HepG2 (cell line): ENCODE measurements around the gene ADCY7.

Source experiments
- CAMTA2 ChIP-seq: sonication (generic); formaldehyde crosslinking; IDR thresholded peaks from 2 replicates; pipeline ENCODE4 v1.4.0; 2020; ENCODE audit warnings: mild to moderate bottlenecking, missing genetic modification reagents, borderline replicate concordance
- CTCF ChIP-seq: sonication (generic); formaldehyde crosslinking; IDR thresholded peaks from 2 replicates; pipeline ENCODE4 v1.5.0; 2020; ENCODE audit warnings: mild to moderate bottlenecking, missing genetic modification reagents, moderate library complexity
- POLR2A ChIP-seq, 2 experiments: IDR thresholded peaks; 2 replicates each; pipeline ENCODE4 v1.6.1; 2011; ENCODE audit warnings: low read depth in 2 of 2, low read length in 2 of 2, mild to moderate bottlenecking in 1 of 2, moderate library complexity in 1 of 2; ENCODE audit not compliant: insufficient read depth in 1 of 2
- SMAD1 ChIP-seq: sonication (generic); formaldehyde crosslinking; IDR thresholded peaks from 2 replicates; pipeline ENCODE4 v1.4.0; 2020; ENCODE audit warnings: missing genetic modification reagents, low read depth, mild to moderate bottlenecking, borderline replicate concordance
- ZNF17 ChIP-seq: sonication (generic); formaldehyde crosslinking; IDR thresholded peaks from 2 replicates; pipeline ENCODE4 v1.5.0; 2020; ENCODE audit warnings: mild to moderate bottlenecking, missing genetic modification reagents
- ZNF383 ChIP-seq: sonication (generic); formaldehyde crosslinking; IDR thresholded peaks from 2 replicates; pipeline ENCODE4 v1.4.0; 2020; ENCODE audit warnings: missing genetic modification reagents, mild to moderate bottlenecking, borderline replicate concordance
- ZNF570 ChIP-seq: sonication (generic); formaldehyde crosslinking; IDR thresholded peaks from 2 replicates; pipeline ENCODE4 v1.4.0; 2020; ENCODE audit warnings: mild to moderate bottlenecking, missing genetic modification reagents, borderline replicate concordance
- ZNF816 ChIP-seq: sonication (generic); formaldehyde crosslinking; IDR thresholded peaks from 2 replicates; pipeline ENCODE4 v1.8.0; 2022; ENCODE audit warnings: missing genetic modification reagents, mild to moderate bottlenecking, borderline replicate concordance

GRCh38 chr16:50295541-50296132 is 29.3 kb downstream of the ADCY7 start:
- TF ChIP-seq CTCF (CRISPR knock-in tag): no peak
- TF ChIP-seq ZNF383 (CRISPR knock-in tag): no peak
- no peak for TF ChIP-seq SMAD1 (CRISPR knock-in tag)
- no peak for TF ChIP-seq ZNF816 (CRISPR knock-in tag)
- no peak for TF ChIP-seq ZNF17
- no peak for TF ChIP-seq CAMTA2
- no peak for TF ChIP-seq ZNF570
- no peak for TF ChIP-seq POLR2A (IDR thresholded peaks at IDR 0.05; ENCODE audit: insufficient read depth in 1 of 2, low read depth in 2 of 2, low read length in 2 of 2)
